ENCODE data around the gene AANAT.

The AANAT gene

DNA sequence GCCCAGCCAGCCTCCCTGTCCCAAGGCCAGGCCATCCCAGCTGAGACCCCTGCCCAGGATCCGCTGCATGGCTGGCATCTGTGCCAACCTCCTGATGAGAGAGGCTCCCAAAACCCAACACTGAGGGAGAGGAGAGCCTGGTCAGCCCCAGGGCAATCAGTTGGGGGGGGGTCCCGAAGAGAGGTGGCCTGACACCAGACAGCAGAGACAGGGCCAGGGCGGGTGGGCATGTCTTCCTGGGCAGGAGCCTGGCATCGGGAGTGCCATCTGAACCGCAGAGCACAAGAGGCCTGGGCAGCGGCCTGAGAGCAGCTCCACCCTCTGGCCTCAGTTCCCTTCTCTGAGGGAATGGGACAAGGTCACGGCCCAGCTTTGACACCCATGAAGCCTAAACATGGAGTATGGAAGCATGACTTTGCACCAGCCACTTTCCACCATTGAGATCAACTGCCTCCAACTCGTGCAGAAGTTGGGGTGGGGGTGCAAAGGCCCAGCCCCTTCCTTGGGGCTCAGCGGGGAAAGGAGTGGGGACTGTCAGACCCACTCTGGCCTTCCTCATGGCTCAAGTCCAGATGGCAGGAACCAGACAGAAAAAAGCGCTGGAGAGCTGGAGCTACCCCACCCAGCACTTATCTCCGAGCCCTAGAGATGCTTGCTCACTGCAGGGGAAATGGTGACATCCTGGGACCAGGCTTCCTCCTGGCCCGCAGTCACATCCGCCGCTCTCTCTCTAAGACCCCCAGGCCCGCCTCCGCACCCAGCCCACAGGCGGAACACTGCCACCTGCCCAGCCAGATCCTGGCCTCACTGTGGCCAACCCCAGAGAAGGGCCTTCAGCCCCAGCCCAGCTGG, 24.1 kb downstream of the AANAT start:
- DNase-seq = no peak

GRCh38 chr17:76492123-76492988, 25.0 kb downstream of the AANAT start:
- DNase-seq = peak; percentile 30 to 55

DNA sequence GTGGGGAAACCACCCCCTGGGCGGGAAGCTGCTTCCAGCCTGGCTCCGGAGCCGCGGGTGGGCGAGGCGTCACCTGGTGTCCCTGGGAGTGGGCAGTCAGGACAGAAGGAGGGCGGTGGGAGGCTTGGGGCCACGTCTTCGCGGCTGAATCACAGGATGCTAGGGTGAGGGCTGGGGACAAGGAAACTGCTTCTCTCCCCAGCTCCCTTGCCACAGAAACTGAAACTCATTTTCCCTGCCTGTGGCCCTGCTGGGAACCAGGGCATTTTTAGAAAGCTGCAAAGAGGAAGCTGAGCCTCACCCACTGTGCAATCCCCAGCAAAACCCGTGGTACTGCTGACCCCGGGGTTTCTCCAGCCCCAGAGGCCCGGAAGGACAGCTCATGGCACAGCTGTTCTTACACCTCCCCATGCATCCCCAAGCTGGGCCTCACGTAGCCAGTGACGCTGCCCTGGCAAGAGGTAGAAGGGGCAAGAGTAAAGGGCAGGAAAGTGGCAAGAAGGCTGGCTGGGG, 25.6 kb downstream of the AANAT start:
- peak; percentile 72 to 85 for DNase-seq

- peak; percentile 36 to 56 for DNase-seq
These were observed 26.2 kb downstream of the AANAT start for GRCh38 chr17:76493505-76494167.

DNA sequence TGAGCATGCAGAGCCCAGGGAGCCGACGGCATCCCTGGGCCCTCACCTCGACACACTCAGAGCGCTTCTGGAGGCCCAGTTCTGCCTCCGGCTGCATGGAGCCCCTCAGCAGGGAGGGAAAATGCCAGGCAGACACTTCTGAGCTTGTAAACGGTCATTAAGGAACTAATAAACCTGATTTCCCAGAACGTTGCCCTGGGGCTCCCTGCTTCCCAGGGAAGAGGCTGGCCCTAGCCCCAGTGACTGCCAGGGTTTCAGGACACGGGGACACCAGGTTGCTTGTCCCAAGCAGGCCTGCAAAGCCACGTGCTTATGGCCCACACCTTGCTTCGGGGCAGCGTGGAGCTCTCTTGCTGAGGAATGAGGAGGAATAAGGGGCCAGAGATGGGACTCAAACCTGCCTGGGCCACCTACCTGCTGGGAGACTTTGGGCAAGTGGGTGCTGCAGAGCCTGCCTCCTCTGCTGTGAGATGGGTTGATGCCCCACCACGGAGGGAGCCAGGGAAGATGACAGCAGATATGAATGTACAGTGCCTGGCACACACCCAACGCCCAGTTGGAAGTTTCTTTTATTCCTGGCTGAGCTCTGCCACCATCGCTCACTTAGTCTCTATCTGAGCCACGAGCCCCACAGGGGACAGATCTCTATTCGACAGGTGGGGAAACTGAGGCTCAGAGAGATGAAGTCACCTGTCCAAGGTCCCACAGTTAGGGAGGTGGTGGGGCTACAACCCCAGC, 28.4 kb downstream of the AANAT start:
- no peak for DNase-seq

- DNase-seq = no peak
These were observed 29.1 kb downstream of the AANAT start for GRCh38 chr17:76496464-76496863.

DNA sequence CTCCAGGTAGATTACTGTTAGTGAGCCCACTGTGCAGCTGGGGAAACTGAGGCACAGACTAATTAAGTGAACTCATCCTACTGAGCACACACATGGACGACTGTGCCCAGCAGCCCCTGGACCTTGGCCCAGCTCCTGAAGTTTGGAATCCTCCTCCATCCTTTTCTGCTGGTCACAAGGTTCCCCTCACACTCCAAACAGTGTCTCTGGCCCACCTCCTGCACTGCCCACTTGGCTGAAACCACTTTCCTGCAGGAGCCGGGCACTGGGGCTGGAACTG, 30.2 kb downstream of the AANAT start:
- DNase-seq = no peak

GRCh38 chr17:76497979-76498875, 30.8 kb downstream of the AANAT start:
- DNase-seq = no peak

GRCh38 chr17:76498876-76499251, 31.5 kb downstream of the AANAT start:
- DNase-seq = peak; percentile 28 to 30

- no peak for DNase-seq
These were observed 31.9 kb downstream of the AANAT start for GRCh38 chr17:76499267-76499667.

DNA sequence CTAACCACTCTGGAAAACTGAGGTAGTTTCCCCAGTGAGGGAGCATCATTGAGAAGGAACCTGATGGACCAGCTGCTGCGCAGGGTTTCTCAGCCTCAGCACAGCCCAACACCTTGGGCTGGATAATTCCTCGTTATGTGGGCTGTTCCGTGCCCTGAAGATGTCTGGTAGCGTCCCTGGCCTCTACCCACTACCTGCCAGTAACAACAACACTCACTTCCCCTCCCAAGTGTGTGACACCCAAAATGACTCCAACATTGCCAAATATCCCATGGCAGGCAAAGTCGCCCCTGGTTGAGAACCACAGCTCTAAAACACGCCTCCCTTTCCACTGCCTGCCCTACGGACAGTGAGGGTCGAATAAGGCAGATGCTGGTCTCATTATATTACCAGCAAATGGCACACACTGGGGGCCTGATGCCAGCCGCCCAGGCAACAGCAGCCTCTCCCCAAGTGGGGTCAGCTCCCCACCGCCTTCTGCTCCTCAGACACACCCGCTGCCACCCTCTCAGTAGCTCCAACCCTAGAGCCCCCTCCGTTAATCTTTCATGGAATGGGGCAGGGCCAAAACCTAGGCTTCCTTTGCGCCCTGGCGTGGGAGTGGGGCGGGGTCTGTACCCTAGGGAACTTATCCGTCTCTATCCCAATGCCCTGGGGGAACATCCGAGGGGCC, 32.8 kb downstream of the AANAT start:
- peak; percentile 16 to 56 for DNase-seq

- no peak for DNase-seq
These were observed 33.3 kb downstream of the AANAT start for GRCh38 chr17:76500747-76501017.

GRCh38 chr17:76501018-76501826, 33.8 kb downstream of the AANAT start, which contains the start of gene RHBDF2:
Gene RHBDF2 (minus strand): TSS chr17:76501423. CDS start chr17:76481524, 19,899 bp downstream.
- DNase-seq = peak; percentile 94 to 97

GRCh38 chr17:76501827-76502307, 34.5 kb downstream of the AANAT start:
- no peak for DNase-seq

- no peak for DNase-seq
These were observed 35.2 kb downstream of the AANAT start for GRCh38 chr17:76502341-76503211.

- DNase-seq = no peak
These were observed 36.7 kb downstream of the AANAT start for GRCh38 chr17:76504117-76504516.

DNA sequence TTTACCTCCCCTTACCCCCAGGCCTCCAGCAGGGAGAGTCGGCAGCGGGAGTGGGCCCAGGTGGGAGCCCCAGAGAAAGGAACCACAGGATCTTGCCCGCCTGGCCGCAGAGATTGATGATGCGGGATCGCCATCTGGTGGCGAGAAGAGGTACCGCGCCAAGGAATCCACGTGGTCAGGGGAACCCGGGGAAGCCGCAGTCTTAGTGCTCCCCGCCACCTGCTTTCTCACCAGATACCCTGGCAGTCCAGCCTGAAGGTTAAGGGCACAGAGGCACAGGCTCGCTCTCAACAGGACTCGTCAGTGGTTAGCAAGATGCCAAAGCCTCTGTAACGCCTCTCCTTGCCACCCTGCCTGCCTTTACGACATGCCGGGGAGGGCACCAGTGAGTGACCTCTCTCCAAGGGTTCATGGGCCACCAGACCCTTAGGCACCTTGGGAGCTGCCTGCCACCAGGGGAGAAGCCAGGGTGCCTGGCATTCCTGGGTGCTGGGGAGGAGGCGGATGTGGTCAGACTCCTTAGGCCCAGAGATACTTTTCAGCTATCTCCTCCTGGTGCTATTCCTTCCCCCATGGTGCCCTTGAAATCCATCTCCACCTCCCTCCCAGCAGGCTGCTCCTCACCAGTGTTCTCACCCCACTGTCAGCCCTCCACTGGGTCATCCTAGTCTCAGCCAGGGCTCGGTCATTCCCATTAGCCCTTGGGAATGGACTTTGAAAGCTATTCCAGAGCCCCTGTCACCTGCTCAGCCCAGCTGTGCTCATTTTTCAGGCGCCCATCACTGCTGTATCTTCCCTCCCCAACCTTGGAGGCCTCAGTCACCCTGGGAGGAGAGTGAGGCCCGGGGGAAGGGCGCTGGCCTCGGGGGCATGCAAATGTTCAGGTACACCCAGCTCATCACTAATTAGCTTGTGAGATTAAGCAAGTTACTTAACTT, 39.3 kb downstream of the AANAT start:
- DNase-seq = peak; percentile 88 to 92

Data from CD4-positive, alpha-beta T cell treated with Interferon alpha-2 for 1 hour (primary cell).